ENCODE results near the gene FLRT1.

FLRT1 gene

DNA sequence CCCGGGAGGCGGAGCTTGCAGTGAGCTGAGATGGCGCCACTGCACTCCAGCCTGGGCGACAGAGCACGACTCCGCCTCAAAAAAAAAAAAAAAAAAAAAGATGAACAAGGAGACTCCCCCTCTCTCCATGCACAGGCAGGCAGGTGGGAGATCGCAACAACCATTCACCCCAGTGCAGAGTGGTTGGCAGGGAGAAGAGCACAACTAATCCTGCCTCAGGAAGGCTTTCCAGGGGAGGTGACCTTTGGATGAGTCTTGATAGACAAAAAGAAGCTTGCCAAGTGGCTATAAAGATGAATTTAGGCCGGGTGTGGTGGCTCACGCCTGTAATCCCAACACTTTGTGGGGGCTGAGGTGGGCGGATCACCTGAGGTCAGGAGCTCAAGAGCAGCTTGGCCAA is 30.0 kb downstream of the FLRT1 start:
- no peak for DNase-seq (ENCODE audit: low read depth)

DNA sequence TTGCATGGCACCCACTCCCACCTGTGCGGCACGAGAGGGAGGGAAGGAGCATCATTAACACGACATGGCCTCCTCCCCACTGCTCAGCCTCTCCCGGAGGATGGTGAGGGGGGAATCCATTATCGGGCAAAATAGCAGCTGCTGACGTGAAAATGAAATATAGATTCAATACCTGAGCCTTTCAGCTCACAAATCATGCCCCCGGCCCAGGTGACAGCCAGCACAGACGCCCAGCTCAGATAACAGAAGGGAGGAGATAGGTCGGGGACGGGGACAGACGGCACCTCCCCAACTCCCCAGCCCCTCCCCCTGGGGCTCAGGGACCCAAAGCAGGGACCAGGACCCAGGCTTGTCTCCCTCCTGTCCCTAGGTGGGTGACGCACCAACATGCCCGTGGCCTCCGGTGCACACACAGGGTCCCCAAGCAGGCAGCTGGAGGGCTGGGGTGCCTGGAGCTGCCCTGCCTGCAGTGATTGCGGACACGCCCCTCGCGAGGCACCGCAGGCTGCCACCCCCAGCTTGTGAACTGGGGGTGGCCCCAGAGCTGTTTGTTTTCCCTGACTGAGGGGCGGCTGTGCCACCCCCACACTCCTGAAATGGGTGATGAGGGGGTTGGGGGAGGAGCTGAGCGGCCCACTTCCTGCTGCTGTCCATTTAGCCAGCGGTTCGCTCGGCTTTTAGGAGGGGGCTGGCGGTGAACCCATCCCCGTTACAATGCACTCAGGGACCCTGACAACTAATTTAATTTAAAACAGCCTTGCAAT is 31.7 kb downstream of the FLRT1 start:
- no peak for DNase-seq (ENCODE audit: low read depth)

DNA sequence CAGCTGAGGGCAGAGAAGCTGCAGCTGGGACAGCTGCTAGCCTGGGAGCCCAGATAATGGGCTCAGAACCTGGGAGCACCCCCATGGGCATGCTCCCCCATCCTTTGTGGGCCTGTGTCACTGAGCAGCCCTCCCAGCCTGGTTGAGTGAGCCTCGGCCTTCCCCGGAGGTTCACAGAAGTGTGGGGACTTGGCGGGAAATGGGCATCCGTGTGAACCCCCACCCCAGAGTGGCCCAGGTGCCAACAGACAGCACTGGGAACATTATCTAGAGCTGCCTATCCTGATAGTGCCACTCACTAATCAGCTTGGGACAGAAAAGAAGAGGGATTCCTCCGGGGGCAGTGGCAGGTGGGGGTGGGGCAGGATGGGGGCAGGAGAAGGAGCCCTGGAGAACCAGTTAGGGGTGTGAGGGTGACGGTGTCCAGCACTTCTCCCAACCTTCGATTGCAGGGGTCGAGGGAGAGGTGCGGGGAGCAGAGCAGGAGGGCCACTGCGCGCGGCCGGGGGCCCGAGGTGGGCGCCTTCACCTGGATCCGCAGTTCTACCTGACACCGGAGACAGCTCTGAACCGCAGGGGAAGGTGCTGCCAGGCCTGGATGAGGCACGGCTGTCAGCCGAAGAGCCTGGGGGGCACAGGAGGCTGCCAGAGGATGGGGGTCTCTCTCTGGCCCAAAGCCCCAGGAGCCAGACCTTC is 33.1 kb downstream of the FLRT1 start:
- no peak for DNase-seq (ENCODE audit: low read depth)

DNA sequence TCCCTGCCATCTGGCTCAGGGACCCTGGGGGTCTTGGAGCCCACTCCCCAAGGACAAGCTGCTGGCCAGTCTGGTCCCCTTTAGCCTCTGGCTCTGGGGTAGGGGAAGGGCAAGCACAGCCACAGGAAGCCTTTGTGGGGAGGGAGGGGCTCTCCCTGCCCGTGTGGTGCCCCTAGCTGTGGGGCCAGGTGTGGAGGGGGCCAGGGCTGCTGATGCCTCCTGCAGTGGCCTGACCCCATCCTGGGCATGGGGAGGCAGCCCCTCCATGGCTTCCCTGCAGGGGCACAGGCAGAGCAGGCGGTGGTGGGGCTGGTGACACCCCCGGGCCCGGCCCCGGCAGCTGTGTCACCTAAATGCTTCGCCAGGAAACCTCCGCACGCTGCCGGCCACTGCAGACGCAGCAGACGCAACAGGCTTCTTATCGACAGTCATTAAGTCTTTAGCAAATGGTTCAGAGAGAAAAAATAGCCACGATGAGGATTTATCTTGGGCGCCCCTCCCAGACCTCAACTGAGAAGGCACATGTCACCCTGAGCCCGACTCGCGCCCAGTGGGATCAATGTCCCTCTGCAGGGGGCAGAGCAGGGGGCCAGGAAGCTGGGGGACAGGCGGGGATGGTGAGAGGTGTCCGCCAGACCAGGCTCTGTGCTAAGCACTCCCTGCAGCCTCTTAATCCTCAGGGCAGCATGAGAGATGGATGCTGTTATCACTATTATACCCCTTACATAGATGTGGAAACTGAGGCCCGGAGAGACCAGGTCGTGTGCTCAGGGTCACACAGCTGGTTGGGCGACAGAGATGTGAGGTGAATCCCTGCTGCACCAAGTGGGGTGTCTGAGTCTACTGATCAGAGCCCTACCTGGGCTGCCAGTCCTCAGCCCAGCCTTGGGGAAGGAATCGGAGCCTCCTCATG is 33.9 kb downstream of the FLRT1 start:
- DNase-seq (ENCODE audit: low read depth), result no peak

DNA sequence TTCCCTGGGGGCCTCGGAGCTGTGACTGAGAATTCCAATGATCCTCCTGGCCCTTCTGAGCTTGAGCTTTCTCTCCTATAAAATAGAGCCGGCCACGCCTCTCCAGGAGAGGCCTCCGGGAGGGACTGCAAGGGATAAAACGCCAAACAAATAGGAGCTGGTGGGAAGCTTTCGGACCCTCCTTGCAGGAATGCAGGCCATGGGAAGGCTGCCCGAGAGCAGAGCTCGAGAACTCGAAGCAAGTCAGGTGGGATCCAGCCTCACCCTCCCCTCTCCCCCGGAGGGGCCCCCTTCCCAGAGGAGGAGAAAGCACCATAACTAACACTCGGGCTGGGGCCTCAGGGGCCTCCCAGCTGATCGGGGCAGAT is 34.6 kb downstream of the FLRT1 start:
- DNase-seq (ENCODE audit: low read depth), result no peak

DNA sequence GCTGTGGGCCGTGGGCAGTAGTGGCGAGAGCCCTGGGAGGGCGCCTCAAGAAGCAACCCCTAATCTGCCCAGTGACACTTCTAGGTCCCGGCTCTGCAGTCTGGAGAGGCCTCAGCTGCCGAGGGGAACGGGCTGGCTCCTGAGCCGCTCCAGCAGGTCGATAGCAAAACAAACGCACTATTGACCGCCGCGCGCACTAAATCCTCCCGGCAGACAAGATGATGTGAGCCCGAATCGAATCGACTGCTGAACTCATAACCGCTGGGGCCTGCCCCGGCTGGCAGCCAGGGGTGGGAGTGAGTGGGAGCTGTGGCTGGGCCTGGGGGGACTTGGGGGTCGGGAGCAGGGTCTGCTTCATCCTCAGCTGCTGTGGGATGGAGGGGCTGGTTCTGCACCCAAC is 36.1 kb downstream of the FLRT1 start:
- no peak for DNase-seq (ENCODE audit: low read depth)

DNA sequence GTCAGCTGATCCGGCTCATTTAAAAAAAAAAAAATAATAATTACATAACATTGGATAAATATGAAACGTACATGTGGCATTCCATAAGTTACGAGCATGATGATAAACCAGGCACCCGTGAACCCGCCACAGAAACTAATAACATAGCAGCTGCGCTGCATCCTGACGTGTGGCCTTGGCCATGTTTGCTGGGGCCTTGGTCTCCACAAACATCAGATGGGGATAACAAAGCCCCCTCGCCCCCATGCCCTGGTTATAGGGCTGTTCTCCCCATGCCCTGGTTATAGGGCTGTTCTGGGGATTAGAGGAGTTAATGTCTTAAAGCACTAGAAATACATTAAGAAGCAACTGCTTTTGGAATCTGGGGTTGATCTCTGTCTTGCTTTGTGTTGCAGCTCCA is 36.7 kb downstream of the FLRT1 start:
- no peak for DNase-seq (ENCODE audit: low read depth)

DNA sequence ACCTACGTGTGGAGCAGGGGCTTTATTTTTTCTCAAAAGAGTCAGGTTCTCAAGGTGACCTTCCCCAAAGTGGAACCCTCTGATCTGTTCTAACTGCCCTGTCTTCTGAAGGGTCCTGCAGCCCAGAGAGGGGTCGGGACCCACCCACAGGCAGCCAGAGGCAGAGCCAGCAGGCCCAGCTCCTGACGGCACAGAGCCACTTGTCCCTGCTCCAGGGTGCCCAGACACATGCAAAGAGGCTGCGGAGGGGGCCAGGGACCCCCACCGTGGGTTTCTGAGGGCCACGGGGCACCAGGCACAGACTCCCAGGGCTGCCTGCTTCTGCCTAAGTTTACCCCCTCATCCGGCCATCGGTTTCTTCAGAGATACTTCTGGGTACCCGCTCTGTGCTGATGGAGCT is 37.1 kb downstream of the FLRT1 start:
- no peak for DNase-seq (ENCODE audit: low read depth)

DNA sequence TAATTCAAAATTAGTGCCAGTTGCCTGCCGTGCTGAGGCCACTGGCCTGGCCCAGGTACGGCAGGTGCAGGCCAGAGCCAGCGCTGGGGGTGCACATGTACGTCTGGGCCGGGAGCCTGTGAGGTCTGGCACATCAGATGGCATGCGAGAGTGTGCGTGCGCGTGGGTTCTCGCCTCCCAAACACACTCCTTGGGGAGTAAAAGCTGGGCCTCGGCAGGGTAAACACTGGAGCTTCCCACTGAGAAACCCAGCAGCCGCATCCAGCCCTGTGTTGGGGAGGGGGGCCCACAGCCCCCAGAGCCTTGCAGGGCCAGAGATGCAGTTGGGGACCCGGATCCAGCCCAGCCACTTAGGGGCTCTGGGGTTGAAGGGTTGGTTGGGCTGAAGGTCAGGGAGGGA is 37.8 kb downstream of the FLRT1 start:
- no peak for DNase-seq (ENCODE audit: low read depth)

DNA sequence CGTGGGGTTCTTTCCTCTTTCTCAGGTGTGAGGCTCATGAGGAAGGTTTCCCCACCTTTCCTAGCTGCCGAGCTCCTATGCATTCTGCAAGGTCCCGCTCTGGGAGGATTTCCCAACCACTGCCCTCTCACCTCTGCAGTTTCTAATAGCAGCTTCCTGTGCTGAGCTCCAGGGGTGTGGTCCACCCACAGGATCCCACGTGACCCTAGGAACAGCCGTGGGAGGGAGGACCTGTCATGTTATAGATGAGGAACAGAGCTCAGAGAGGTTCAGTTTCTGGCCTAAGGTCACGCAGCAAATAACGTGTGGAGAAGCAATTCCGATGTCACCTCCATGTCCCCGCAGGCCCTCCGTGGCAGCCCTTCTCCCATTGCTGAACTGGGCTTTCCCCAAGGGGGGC is 38.5 kb downstream of the FLRT1 start:
- no peak for DNase-seq (ENCODE audit: low read depth)

DNA sequence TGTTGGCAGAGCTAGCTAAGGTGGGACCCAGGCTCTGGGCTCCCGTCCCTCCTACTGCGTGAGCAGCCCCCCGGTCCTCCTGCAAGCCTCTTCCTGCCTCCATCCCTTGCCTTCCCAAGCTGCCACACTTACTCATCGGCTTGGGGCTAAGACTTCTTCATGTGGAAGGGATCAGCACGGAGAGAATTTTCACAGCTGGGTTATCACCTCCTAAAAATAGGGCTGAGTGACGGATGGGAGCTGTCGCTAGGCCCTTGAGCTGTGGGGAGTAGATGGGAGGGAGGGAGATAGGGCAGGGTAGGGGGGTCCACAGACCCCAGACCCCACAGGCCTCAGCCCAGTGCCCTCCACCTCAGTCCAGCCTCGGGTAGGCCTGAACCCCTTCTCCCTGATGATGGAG is 41.0 kb downstream of the FLRT1 start:
- no peak for DNase-seq (ENCODE audit: low read depth)

DNA sequence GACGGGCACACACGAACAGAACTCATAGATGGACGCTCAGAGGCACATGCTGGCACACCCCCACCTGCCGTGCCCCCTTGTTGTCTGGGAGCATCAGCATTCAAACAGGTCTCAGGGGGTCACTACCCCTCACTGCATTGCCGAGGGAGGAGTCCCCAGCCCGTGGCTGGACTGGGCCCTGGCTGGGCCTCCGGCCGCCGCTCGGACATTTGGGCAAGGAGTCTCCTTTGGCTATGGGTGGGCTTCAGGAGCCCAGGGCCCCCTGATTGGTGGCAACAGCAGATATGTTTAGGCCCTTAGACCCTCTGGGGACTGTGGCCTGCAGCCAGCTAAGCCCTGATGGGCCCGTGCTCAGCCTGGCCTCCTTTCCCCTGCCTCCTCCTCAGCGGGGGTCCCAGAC is 41.9 kb downstream of the FLRT1 start:
- DNase-seq (ENCODE audit: low read depth), result no peak

DNA sequence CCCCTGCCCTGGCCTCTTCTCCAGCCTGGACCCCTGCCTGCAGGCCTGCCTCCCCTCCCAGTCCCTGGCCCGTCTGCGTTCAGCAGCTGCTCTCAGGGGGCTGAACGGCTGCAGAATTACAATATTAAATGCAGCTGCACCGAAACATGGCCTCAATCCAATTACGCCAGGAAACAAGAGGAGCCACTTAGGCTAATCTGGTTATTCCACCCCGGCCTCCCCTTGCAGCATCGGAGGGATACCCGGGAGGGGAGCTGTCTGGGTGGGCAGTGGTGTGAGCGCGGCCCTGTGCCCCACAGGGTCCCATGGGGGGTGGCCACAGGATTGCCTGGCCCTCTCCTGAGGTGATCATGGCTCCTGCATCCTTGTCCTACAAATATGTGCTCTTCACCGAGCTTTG is 42.6 kb downstream of the FLRT1 start:
- no peak for DNase-seq (ENCODE audit: low read depth)

DNA sequence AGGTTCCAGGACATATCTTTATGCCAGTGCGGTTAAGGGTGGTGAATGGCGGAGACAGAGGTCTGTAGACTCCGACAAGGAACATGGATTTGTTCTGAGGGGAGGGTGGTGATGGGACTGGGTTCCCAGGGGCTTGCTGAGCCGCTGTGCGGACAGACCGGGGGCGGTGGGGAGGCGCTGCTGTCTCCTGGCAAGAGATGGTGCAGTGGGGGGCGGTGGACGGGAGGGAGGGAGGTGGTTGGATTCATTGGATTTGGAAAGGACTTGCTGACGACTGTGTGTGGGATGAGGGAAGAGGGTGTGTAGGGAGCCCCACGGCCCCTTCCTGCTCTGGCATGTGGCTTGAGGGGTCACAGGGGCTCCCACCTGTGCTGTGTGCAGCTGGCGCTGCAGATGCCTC is 43.2 kb downstream of the FLRT1 start:
- DNase-seq (ENCODE audit: low read depth), result no peak

DNA sequence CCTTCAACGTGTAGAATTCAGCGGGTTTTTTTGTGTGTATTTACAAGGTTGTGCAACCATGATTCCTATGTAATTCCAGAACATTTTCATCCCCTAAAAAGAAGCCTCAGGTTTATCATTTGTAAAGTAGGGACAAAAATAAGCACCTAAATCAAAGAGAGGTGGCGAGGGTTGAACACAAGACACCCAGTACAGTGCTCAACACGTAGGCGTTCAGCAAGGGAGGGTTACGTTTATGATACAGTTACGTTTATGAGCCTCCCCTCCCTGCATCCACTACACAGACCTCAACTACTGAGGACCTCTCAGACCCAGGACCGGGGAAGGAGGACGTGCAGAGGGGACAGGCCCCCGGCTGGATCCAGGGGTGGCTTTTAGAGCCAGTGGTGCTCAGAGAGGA is 44.7 kb downstream of the FLRT1 start:
- no peak for DNase-seq (ENCODE audit: low read depth)

DNA sequence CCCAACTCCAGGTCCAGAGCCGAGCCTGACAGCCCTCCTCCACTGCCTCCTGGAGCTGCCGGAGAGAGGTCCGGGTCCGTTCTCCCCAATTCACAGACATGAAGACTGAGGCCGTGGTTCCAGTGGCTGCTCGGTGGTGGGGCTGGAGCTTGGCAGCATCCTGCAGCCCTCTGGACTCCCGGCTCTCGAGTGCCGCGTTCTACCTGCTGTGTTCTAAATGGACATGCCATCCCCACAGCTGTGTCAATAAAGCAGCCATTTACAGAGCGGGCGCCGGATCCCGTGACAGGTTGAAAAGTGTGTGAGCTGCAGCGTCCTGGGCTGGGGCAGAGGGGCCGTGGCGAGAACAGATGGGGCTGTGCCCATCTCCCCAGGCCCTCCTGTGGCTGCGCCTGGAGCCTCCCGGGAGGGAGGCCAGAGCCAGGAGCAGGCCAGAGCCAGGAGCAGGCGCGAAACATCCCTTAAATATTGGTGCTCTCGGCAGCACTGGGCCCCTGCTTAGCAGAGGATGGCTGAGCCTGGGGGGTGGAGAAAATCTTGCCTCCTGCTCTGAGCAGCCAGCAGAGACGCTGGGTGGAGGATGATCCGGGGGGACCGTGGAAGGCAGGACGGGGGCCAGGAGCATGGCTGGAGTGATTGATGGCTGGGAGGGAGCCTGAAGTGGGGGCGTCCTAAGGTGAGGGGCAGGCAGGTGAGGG is 46.2 kb downstream of the FLRT1 start:
- no peak for DNase-seq (ENCODE audit: low read depth)

DNA sequence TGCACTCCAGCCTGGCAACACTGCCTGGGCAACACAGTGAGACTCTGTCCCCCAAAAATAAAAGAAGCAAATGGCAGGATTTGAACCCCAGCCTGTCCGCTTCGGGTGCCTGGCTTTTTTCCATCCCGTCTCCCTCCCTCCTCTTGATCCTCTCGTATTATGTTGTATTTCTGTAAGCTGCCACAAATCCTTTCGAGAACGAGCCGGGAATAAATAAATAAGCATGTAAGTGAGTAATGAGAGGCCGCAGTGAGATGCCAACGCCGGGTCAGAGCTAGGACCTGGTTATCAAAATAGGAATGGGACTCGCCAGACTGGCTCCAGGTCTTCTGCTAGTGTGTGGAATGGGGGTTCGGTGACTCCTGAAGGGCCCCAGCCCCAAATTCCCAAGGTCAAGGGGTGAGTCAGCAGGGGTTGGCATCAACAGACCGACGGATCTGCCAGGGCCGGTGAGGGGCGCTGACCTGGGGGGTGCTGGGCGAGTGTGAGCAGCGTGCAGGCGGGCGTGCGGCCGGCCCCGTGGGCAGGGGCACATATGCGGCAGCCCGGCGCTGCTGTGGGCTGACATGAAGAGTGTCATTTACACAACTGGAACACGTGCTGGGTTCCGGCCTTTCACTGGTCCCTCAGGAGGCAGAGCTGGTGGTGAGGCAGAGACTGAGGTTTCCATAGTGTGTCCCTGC is 47.8 kb downstream of the FLRT1 start:
- no peak for DNase-seq (ENCODE audit: low read depth)

DNA sequence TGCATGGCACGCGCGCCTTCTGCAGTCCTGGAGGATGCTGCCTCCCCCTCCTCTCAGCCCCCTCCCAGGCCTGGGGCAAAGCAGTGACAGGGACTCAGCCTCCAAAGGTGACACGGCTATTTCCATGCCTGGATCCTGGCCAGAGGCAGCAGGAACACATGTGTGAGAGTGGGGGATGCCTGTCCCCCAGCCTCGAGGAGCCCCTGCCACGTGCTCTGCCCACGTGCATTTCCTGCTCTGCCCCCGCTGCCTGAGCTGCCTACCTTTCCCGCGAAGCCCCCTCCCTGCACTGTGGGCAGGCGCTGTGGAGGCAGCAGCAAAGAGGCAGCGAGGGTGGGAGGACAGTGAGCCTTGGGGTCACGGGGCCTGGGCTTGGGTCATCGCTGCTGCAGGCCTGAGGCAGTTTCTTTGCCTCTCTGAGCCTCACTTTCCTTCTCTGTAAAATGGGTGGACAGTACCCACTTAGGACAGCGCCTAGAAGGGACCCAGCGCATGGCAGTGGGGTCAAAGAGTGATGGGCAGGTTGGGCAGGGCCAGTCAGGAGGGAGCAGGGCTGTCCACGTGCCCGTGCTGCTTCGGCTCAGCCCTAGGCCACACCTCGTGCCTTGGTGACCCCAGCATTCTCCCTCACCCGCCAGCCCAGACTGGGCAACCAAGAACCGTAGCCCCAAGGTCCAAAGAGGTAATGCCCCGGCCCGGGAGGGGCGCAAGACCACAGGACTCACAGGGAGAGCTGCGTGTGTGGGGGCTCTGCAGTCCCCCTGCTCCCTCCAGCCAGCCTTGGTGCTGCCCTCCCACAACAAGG is 48.6 kb downstream of the FLRT1 start:
- no peak for DNase-seq (ENCODE audit: low read depth)

DNA sequence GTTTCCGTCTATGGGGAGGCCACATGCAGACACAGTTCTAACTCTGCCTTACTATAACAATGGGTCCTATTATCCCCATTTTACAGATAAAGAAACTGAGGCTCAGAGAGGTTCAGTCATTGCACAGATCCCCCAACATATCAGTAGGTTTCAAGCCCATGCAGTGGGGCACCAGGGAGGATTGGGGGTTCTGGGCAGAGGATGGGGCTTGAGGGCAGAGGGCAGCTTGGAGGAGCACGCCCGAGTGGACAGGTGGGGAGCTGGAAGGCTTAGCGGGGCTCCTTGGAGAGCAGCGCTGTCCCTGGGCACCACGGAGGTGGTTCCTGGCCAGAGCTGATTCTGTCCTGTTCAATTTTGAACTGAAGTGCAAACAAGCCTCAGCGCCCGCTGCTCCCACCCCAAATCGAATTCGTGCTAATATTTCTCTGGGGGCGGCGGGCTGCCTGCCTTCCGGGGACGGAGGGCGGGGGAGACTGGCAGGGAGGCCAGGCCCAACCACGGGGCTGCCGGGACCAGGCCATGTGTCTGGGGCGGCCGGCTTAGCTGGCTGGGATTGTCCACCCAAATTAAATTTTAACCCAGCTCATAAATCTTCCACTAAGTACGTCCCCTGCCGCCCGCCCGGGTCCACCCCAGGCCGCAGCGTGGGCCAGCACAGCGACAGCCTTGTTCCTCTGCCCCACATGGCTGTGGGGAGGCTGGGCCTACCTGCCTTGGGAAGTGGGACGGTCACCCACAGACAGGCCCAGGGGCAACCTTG is 49.4 kb downstream of the FLRT1 start:
- DNase-seq (ENCODE audit: low read depth), result no peak

Measured in stimulated activated CD8-positive, alpha-beta memory T cell treated with anti-CD3 and anti-CD28 coated beads, Interleukin-12 subunit alpha, Interleukin-12 subunit beta, amount 100 ng/mL, for 1 hour (primary cell).